OCI-LY3 (cell line): ENCODE results near the gene PCA3.

Experiments
- EZH2phosphoT487 ChIP-seq: fragments of 200-600 bp; shearing (Covaris generic); IDR thresholded peaks from 2 replicates; pipeline ENCODE4 v1.6.1; 2018; ENCODE audit warnings: antibody characterized with exemption, mixed run types, low read depth
- TF ChIP-seq, protein P1 (sequence below): fragments of 200-600, 300-600 bp; sonication (generic); IDR thresholded peaks from 2 replicates; pipeline ENCODE4 v1.5.1; 2014; ENCODE audit warnings: antibody characterized with exemption, low read length, low read depth

DNA sequence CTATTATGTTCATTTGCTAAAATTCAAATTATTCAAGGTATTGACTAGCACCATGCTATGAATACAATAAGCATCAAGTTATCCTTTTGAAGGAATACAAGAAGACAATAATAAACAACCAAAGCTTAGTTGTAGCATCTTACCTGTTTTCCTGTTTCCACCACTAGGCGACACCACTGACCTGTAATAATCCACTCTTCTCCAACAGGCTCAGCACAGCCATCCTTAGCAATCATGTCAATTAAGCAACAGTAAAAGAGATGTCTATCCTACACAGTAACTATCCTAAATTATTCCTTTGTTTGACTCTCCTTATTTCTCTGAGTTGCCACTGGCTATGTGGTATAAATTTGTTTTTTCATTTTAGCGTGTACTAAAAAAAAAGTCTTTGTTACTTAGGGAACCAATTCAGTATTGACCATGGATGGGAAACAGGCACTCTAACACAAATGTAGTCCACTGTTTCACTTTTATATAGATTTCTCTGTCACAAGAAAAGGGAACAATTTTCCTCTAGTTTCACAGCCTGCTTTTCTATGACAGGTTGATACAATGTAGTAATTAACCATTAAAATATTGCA, 46.2 kb downstream of the PCA3 start:
- TF ChIP-seq, protein P1, sequence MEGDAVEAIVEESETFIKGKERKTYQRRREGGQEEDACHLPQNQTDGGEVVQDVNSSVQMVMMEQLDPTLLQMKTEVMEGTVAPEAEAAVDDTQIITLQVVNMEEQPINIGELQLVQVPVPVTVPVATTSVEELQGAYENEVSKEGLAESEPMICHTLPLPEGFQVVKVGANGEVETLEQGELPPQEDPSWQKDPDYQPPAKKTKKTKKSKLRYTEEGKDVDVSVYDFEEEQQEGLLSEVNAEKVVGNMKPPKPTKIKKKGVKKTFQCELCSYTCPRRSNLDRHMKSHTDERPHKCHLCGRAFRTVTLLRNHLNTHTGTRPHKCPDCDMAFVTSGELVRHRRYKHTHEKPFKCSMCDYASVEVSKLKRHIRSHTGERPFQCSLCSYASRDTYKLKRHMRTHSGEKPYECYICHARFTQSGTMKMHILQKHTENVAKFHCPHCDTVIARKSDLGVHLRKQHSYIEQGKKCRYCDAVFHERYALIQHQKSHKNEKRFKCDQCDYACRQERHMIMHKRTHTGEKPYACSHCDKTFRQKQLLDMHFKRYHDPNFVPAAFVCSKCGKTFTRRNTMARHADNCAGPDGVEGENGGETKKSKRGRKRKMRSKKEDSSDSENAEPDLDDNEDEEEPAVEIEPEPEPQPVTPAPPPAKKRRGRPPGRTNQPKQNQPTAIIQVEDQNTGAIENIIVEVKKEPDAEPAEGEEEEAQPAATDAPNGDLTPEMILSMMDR, result peak; percentile 93
- TF ChIP-seq EZH2phosphoT487, result no peak
